H1 (cell line): Measurements from ENCODE around the gene SMO.
A peak's percentile ranks its signal among the peaks of the same experiment; 100 is the strongest.

Experiments used
- CTCF ChIP-seq, 3 experiments: IDR thresholded peaks; 1 replicate in 2 of 3; 2 replicates in 1 of 3; pipeline versions ENCODE4 v1.5.1 to v1.6.1; 2011; ENCODE audit warnings: low read length in 3 of 3, mild to moderate bottlenecking in 3 of 3, inconsistent platforms in 2 of 3, low read depth in 1 of 3, moderate library complexity in 1 of 3; ENCODE audit not compliant: insufficient read depth in 1 of 3; ENCODE audit errors: control extremely low read depth in 1 of 3
- EP300 ChIP-seq, 2 experiments: IDR thresholded peaks; 1 replicate in 1 of 2; 2 replicates in 1 of 2; pipeline ENCODE4 v1.6.1; 2011 to 2012; ENCODE audit warnings: low read depth in 2 of 2, low read length in 2 of 2, mild to moderate bottlenecking in 2 of 2, borderline replicate concordance in 1 of 2, inconsistent platforms in 1 of 2, moderate library complexity in 1 of 2
- JUND ChIP-seq: IDR thresholded peaks from 2 replicates; pipeline ENCODE4 v1.6.1; 2011; ENCODE audit warnings: mild to moderate bottlenecking, improper control_type of control experiment, low read length
- YY1 ChIP-seq: IDR thresholded peaks from 2 replicates; pipeline ENCODE4 v1.6.1; 2011; ENCODE audit warnings: low read depth, mild to moderate bottlenecking, low read length

GRCh38 chr7:129258649-129259389 is 70.4 kb downstream of the SMO start:
- TF ChIP-seq EP300 (IDR thresholded peaks at IDR 0.05; ENCODE audit: borderline replicate concordance in 1 of 2, low read depth in 2 of 2, low read length in 2 of 2) (peak in 1 of 2 experiments; percentile 70; a peak in 1 of 3 replicates), CTCF (IDR thresholded peaks at IDR 0.05; ENCODE audit: control extremely low read depth in 1 of 3, insufficient read depth in 1 of 3, low read depth in 1 of 3, low read length in 3 of 3) (no peak), YY1 (0 out of 2 replicates have a peak, but pooled peaks have one; percentile 6), JUND (no peak)
